ENCODE measurements around the gene GOLT1B.

Gene GOLT1B

DNA sequence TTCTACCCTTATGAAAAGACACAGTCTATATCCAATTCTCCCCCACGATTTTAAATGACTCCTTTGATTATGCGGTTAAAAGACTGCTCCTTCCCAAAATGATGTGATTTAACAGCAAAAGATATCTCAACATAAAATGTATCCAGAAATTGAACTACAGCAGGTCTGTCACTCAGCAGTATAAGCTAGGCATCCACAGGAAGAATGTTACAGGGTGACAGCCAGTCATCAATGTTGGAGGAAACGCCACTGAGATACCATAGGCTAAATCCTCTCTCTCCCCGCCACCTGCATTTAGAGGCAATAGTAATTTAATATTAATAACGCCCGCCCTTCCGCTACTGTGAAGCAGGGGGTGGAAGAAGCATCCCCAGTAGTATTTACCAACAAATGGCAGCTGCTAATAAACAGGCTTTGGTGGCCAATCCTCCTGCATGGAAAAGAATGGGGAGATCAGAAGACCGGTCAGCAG, 767 bp upstream of the GOLT1B start:
- peak overlapping the region; percentile 22 to 78 for H3K27ac ChIP-seq (ENCODE audit: insufficient read depth in 1 of 2, low read depth in 1 of 2, low read length in 2 of 2, poor library complexity in 1 of 2, severe bottlenecking in 2 of 2)
- H3K36me3 ChIP-seq (ENCODE audit: control insufficient read depth in 4 of 4, insufficient read depth in 4 of 4, low read length in 3 of 4): peaks cover 13 to 25% (median 18%) of the 10 kb centered on the region in 4 experiments
- no peaks in the 10 kb centered on the region for H3K27me3 ChIP-seq (replicated peaks in 2 of 5; ENCODE audit: control insufficient read depth in 4 of 5, insufficient read depth in 5 of 5, low read length in 4 of 5)
- ChIA-PET POLR2A (interaction anchor here (1.0 to 1.6 kb wide), 2 partner anchors 9 to 27 kb away, joined by 5 to 6 read pairs; no protein-coding TSS in a partner anchor), CTCF (no interaction called here)
- peaks cover 12 to 31% (median 21%) of the 10 kb centered on the region in 4 experiments for H3K4me1 ChIP-seq (ENCODE audit: control extremely low read depth in 1 of 4, control insufficient read depth in 4 of 4, insufficient read depth in 4 of 4, low read length in 3 of 4)
- WGBS (ENCODE audit: insufficient coverage): 0% methylated on average over 3 of the region's 8 CpGs
- no peak for DNase-seq
- H3K4me3 ChIP-seq (ENCODE audit: control insufficient read depth in 1 of 7, extremely low read depth in 1 of 7, insufficient read depth in 4 of 7, low read depth in 2 of 7, low read length in 6 of 7): peak overlapping the region; percentile 82 to 95 (median 90)
- no peaks in the 10 kb centered on the region for H3K9me3 ChIP-seq (ENCODE audit: control extremely low read depth in 1 of 5, control insufficient read depth in 4 of 5, insufficient read depth in 2 of 5, low read depth in 1 of 5, low read length in 4 of 5)

DNA sequence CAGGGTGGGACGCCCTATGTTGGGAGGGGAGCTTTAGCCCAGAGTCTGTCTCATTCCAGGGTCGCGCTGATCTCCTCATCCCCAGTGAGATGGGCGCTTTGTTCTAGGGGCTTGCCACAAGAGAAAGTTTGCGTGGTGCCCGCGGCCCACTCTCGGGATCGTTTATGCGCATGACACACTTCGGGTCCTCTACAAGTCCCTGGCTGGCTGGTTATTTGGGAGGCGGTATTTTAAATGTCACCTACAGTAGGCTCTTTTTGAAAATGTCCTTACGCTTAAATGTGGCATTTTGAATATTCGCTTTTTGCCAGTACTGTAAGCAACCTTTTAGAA, 541 bp downstream of the GOLT1B start:
- Histone ChIP-seq H3K9me3 (ENCODE audit: control extremely low read depth in 1 of 5, control insufficient read depth in 4 of 5, insufficient read depth in 2 of 5, low read depth in 1 of 5, low read length in 4 of 5) (no peaks in the 10 kb centered on the region), H3K27ac (ENCODE audit: insufficient read depth in 1 of 2, low read depth in 1 of 2, low read length in 2 of 2, poor library complexity in 1 of 2, severe bottlenecking in 2 of 2) (peak overlapping the region; percentile 78 to 88), H3K36me3 (ENCODE audit: control insufficient read depth in 4 of 4, insufficient read depth in 4 of 4, low read length in 3 of 4) (peaks cover 1 to 13% (median 7%) of the 10 kb centered on the region in 4 experiments), H3K4me1 (ENCODE audit: control extremely low read depth in 1 of 4, control insufficient read depth in 4 of 4, insufficient read depth in 4 of 4, low read length in 3 of 4) (peaks cover 12 to 31% (median 21%) of the 10 kb centered on the region in 4 experiments), H3K4me3 (ENCODE audit: control insufficient read depth in 1 of 7, extremely low read depth in 1 of 7, insufficient read depth in 4 of 7, low read depth in 2 of 7, low read length in 6 of 7) (peak overlapping the region; percentile 82 to 95 (median 90)), H3K27me3 (replicated peaks in 2 of 5; ENCODE audit: control insufficient read depth in 4 of 5, insufficient read depth in 5 of 5, low read length in 4 of 5) (no peaks in the 10 kb centered on the region)
- ChIA-PET CTCF (no interaction called here), POLR2A (interaction anchor here (1.0 to 1.6 kb wide), 2 partner anchors 10 to 25 kb away, joined by 5 to 6 read pairs; no protein-coding TSS in a partner anchor)
- DNase-seq: peak; percentile 31 to 66 (median 54)
- WGBS (ENCODE audit: insufficient coverage): under 1% methylated on average over 14 of the region's 14 CpGs

DNA sequence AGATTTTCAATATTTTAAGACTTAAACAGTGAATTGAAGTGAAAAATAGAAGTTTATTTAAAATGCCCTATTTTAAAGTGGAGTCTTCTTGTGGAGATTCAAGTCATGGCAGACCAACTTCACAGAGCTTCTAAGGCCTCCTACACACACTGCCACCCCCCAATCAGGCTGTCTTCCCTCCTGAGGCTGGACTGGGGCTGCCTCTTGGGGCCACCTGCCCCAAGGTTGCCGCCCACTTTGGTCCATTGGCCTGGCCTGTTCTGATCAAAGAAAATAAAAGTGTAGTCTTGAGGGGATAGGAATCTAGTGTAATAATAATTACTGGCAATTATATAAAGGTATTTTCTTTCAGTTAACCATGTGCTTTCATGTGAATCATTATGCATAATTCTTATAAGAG, 1.3 kb downstream of the GOLT1B start:
- no peaks in the 10 kb centered on the region for H3K9me3 ChIP-seq (ENCODE audit: control extremely low read depth in 1 of 5, control insufficient read depth in 4 of 5, insufficient read depth in 2 of 5, low read depth in 1 of 5, low read length in 4 of 5)
- peak overlapping the region in 3 of 7 experiments; percentile 90 to 95 (median 94) for H3K4me3 ChIP-seq (ENCODE audit: control insufficient read depth in 1 of 7, extremely low read depth in 1 of 7, insufficient read depth in 4 of 7, low read depth in 2 of 7, low read length in 6 of 7)
- no CpG with 5 or more reads among the region's 1 CpG for WGBS (ENCODE audit: insufficient coverage)
- no peaks in the 10 kb centered on the region for H3K27me3 ChIP-seq (replicated peaks in 2 of 5; ENCODE audit: control insufficient read depth in 4 of 5, insufficient read depth in 5 of 5, low read length in 4 of 5)
- no peak for DNase-seq
- H3K36me3 ChIP-seq (ENCODE audit: control insufficient read depth in 4 of 4, insufficient read depth in 4 of 4, low read length in 3 of 4): peaks cover 0 to 7% (median 5%) of the 10 kb centered on the region in 4 experiments
- CTCF ChIA-PET: no interaction called here
- H3K4me1 ChIP-seq (ENCODE audit: control extremely low read depth in 1 of 4, control insufficient read depth in 4 of 4, insufficient read depth in 4 of 4, low read length in 3 of 4): peaks cover 12 to 31% (median 21%) of the 10 kb centered on the region in 4 experiments
- peak overlapping the region in 1 of 2 experiments; percentile 88 for H3K27ac ChIP-seq (ENCODE audit: insufficient read depth in 1 of 2, low read depth in 1 of 2, low read length in 2 of 2, poor library complexity in 1 of 2, severe bottlenecking in 2 of 2)
- POLR2A ChIA-PET: no interaction called here

DNA sequence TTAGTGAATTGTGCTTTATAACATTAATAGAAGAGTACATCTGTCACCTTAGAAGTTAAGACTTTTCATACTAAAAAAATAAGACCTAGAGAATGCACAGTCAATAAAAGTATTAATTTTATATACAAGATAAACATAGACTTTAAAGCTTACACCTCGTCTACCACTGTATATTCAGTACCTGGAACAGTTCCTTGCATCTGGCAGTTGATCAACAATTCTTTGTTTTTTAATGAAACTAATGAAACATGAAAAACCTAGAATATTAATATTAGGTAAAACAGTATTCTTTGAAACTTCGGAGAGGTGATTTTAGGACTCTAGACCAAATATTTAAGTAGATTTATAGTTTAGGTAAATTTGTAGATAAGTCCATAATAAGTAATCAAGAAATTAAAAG, 4.3 kb downstream of the GOLT1B start:
- Histone ChIP-seq H3K36me3 (ENCODE audit: control insufficient read depth in 4 of 4, insufficient read depth in 4 of 4, low read length in 3 of 4) (peaks cover 2 to 11% (median 8%) of the 10 kb centered on the region in 4 experiments), H3K27ac (ENCODE audit: insufficient read depth in 1 of 2, low read depth in 1 of 2, low read length in 2 of 2, poor library complexity in 1 of 2, severe bottlenecking in 2 of 2) (no peak overlapping the region), H3K4me3 (ENCODE audit: control insufficient read depth in 1 of 7, extremely low read depth in 1 of 7, insufficient read depth in 4 of 7, low read depth in 2 of 7, low read length in 6 of 7) (no peak overlapping the region), H3K9me3 (ENCODE audit: control extremely low read depth in 1 of 5, control insufficient read depth in 4 of 5, insufficient read depth in 2 of 5, low read depth in 1 of 5, low read length in 4 of 5) (no peaks in the 10 kb centered on the region), H3K4me1 (ENCODE audit: control extremely low read depth in 1 of 4, control insufficient read depth in 4 of 4, insufficient read depth in 4 of 4, low read length in 3 of 4) (peaks cover 7 to 20% (median 11%) of the 10 kb centered on the region in 4 experiments), H3K27me3 (replicated peaks in 2 of 5; ENCODE audit: control insufficient read depth in 4 of 5, insufficient read depth in 5 of 5, low read length in 4 of 5) (no peaks in the 10 kb centered on the region)
- DNase-seq: no peak
- ChIA-PET CTCF (interaction anchor here (0.9 to 1.1 kb wide), 3 partner anchors 22 to 67 kb away, joined by 3 to 4 read pairs (median 3); no protein-coding TSS in a partner anchor), POLR2A (interaction anchor here (0.5 kb wide), 1 partner anchor 26 kb away, joined by 4 read pairs; no protein-coding TSS in a partner anchor)
- WGBS (ENCODE audit: insufficient coverage): no CpG with 5 or more reads among the region's 2 CpGs

DNA sequence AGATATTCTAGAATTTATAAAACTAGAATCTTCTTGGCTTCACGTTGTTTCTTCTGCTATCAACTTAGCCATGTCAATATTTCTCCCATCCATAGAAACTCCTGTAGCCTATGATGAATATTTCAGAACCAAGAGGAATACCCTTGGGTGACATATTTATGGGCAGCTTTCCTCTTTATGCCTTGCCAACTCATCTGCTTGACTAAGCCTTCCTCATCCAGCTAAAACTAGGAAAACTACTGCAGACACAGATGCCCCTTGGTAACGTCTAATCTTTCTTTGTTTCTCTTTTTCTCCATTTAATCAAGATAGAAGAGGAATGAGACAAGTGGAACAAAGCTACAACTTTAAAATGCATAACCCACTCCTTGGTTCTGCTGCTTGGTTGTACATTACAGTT, 6.3 kb downstream of the GOLT1B start:
- DNase-seq: no peak
- Histone ChIP-seq H3K27me3 (replicated peaks in 2 of 5; ENCODE audit: control insufficient read depth in 4 of 5, insufficient read depth in 5 of 5, low read length in 4 of 5) (no peaks in the 10 kb centered on the region), H3K36me3 (ENCODE audit: control insufficient read depth in 4 of 4, insufficient read depth in 4 of 4, low read length in 3 of 4) (peaks cover 2 to 16% (median 11%) of the 10 kb centered on the region in 4 experiments), H3K9me3 (ENCODE audit: control extremely low read depth in 1 of 5, control insufficient read depth in 4 of 5, insufficient read depth in 2 of 5, low read depth in 1 of 5, low read length in 4 of 5) (no peaks in the 10 kb centered on the region), H3K27ac (ENCODE audit: insufficient read depth in 1 of 2, low read depth in 1 of 2, low read length in 2 of 2, poor library complexity in 1 of 2, severe bottlenecking in 2 of 2) (no peak overlapping the region), H3K4me3 (ENCODE audit: control insufficient read depth in 1 of 7, extremely low read depth in 1 of 7, insufficient read depth in 4 of 7, low read depth in 2 of 7, low read length in 6 of 7) (no peak overlapping the region), H3K4me1 (ENCODE audit: control extremely low read depth in 1 of 4, control insufficient read depth in 4 of 4, insufficient read depth in 4 of 4, low read length in 3 of 4) (peaks cover 0 to 7% (median 3%) of the 10 kb centered on the region in 4 experiments)
- ChIA-PET POLR2A (no interaction called here), CTCF (no interaction called here)
- 100% methylated on average over 2 of the region's 2 CpGs for WGBS (ENCODE audit: insufficient coverage)

DNA sequence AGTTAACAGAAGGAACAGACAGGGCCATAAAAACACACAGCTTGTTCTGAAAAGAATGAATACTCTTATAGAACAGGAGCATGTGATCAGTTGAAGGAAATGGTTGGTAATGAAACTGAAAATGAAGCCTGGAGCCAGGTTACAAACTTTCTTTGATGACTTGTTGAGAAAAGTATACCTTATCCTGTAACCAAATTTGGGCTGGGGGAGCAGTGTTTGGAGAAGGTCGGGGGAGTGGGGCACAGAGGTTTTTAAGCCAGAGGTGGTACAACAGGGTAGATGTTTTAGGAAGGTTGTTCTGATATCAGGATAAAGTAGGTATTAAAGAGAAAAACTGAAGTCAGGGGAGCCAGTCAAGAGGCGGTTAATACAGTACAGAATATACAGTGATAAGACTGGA, 8.2 kb downstream of the GOLT1B start:
- H3K27me3 ChIP-seq (replicated peaks in 2 of 5; ENCODE audit: control insufficient read depth in 4 of 5, insufficient read depth in 5 of 5, low read length in 4 of 5): no peaks in the 10 kb centered on the region
- H3K9me3 ChIP-seq (ENCODE audit: control extremely low read depth in 1 of 5, control insufficient read depth in 4 of 5, insufficient read depth in 2 of 5, low read depth in 1 of 5, low read length in 4 of 5): no peaks in the 10 kb centered on the region
- H3K4me3 ChIP-seq (ENCODE audit: control insufficient read depth in 1 of 7, extremely low read depth in 1 of 7, insufficient read depth in 4 of 7, low read depth in 2 of 7, low read length in 6 of 7): no peak overlapping the region
- H3K27ac ChIP-seq (ENCODE audit: insufficient read depth in 1 of 2, low read depth in 1 of 2, low read length in 2 of 2, poor library complexity in 1 of 2, severe bottlenecking in 2 of 2): no peak overlapping the region
- peak in 1 of 3 donors; percentile 3 for DNase-seq
- CTCF ChIA-PET: interaction anchor here (1.7 kb wide), 1 partner anchor 10 kb away, joined by 6 read pairs; no protein-coding TSS in a partner anchor
- peaks cover 6 to 27% (median 21%) of the 10 kb centered on the region in 4 experiments for H3K36me3 ChIP-seq (ENCODE audit: control insufficient read depth in 4 of 4, insufficient read depth in 4 of 4, low read length in 3 of 4)
- WGBS (ENCODE audit: insufficient coverage): 50% methylated on average over 2 of the region's 2 CpGs
- POLR2A ChIA-PET: no interaction called here
- H3K4me1 ChIP-seq (ENCODE audit: control extremely low read depth in 1 of 4, control insufficient read depth in 4 of 4, insufficient read depth in 4 of 4, low read length in 3 of 4): no peaks in the 10 kb centered on the region

DNA sequence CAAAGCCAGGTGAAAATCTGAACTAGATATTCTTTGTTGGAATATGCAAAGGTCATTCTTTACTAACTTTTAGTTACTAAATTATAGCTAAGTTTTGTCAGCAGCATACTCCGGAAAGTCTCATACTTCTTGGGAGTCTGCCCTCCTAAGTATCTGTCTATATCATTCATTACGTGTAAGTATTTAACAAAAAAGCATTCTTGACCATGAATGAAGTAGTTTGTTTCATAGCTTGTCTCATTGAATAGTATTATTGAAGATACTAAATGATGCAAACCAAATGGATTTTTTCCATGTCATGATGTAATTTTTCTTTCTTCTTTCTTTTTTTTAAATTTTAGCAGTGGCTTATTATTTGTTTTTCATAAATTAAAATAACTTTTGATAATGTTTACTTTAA, 14.7 kb downstream of the GOLT1B start:
- no peaks in the 10 kb centered on the region for H3K9me3 ChIP-seq (ENCODE audit: control extremely low read depth in 1 of 5, control insufficient read depth in 4 of 5, insufficient read depth in 2 of 5, low read depth in 1 of 5, low read length in 4 of 5)
- H3K36me3 ChIP-seq (ENCODE audit: control insufficient read depth in 4 of 4, insufficient read depth in 4 of 4, low read length in 3 of 4): peaks cover 9 to 27% (median 19%) of the 10 kb centered on the region in 4 experiments
- ChIA-PET POLR2A (no interaction called here), CTCF (no interaction called here)
- no peaks in the 10 kb centered on the region for H3K27me3 ChIP-seq (replicated peaks in 2 of 5; ENCODE audit: control insufficient read depth in 4 of 5, insufficient read depth in 5 of 5, low read length in 4 of 5)
- no peak for DNase-seq
- no peaks in the 10 kb centered on the region for H3K4me1 ChIP-seq (ENCODE audit: control extremely low read depth in 1 of 4, control insufficient read depth in 4 of 4, insufficient read depth in 4 of 4, low read length in 3 of 4)
- H3K27ac ChIP-seq (ENCODE audit: insufficient read depth in 1 of 2, low read depth in 1 of 2, low read length in 2 of 2, poor library complexity in 1 of 2, severe bottlenecking in 2 of 2): no peak overlapping the region
- H3K4me3 ChIP-seq (ENCODE audit: control insufficient read depth in 1 of 7, extremely low read depth in 1 of 7, insufficient read depth in 4 of 7, low read depth in 2 of 7, low read length in 6 of 7): no peak overlapping the region
- WGBS (ENCODE audit: insufficient coverage): no CpG with 5 or more reads among the region's 2 CpGs
